ENCODE data around the gene SPTY2D1. TPM values are rescaled to one million over a fixed set of nuclear protein-coding genes. Genes with fewer than 3 reads are reported as not detected.

The SPTY2D1 gene
- total and polyA plus RNA-seq, 2 experiments from 2014 or later, result 5.9 to 14.1 TPM

GRCh38 chr11:18623707-18624106, 10.4 kb downstream of the SPTY2D1 start (continued):
- no peak for TF ChIP-seq ZNF462 (CRISPR knock-in tag; IDR thresholded peaks at IDR 0.05)

DNA sequence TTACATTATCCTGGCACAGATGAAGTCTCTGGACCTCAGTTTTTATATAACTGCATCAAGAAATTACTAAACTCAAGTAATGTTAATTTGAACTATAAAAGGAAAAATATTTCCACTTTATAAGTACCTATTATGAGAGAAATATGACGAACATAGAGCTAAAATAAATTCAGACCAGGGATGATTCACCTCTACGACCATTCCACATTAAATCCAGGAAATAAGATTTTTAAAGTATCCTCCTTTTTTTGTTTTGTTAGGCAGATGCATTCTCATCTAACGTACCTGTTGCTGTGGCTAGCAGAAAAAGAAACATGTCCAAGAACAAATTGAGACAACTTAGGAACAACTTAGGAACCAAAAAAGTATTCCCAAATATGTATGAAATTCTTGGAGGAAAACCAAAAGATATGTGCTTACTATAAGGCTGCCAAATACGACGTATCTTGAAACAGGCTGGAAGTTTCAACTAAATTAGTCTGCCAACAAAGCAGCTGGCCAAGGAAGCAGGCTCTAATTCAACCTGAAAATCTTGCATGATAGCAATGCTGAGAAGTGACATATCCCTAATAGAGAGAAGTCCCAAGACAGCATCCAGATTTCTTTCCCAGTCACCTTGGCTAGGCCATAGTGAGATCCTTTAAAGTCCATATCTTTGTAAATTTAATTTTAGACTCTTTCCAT, 15.7 kb downstream of the SPTY2D1 start:
- H3F3A ChIP-seq (replicated peaks; ENCODE audit: low read depth), result no peaks in the 10 kb centered on the region
- Mint-ChIP-seq H3K4me3 (no peak overlapping the region), H3K27ac (no peak overlapping the region), H3K27me3 (ENCODE audit: insufficient read depth, low read depth, poor library complexity) (no peaks in the 10 kb centered on the region), H3K36me3 (ENCODE audit: low read depth) (peaks cover 16% of the 10 kb centered on the region), H3K4me1 (no peaks in the 10 kb centered on the region), H3K9me3 (no peaks in the 10 kb centered on the region)
- peaks cover 14% of the 10 kb centered on the region for H4K20me1 ChIP-seq (replicated peaks; ENCODE audit: insufficient read depth)
- no peak overlapping the region for H3K4me3 ChIP-seq
- H2AFZ ChIP-seq, result no peak overlapping the region
- ATAC-seq (no peak), DNase-seq (ENCODE audit: low spot score) (no peak)
- peaks cover 3% of the 10 kb centered on the region; the same call in 1 of the 2 replicates for H3K36me3 ChIP-seq (ENCODE audit: insufficient read depth)
- no peaks in the 10 kb centered on the region for H3K27me3 ChIP-seq (ENCODE audit: insufficient read depth)
- H3K79me2 ChIP-seq (replicated peaks; ENCODE audit: insufficient read depth), result peaks cover 66% of the 10 kb centered on the region
- H3K4me2 ChIP-seq, result no peak overlapping the region
- no peaks in the 10 kb centered on the region for H3K4me1 ChIP-seq (ENCODE audit: insufficient read depth)
- H3K27ac ChIP-seq (ENCODE audit: low read depth), result no peak overlapping the region
- H3K9me2 ChIP-seq (ENCODE audit: insufficient read depth), result 0 out of 2 replicates have a peak, but pooled peaks cover 2% of the 10 kb centered on the region
- TF ChIP-seq EZH2phosphoT487 (IDR thresholded peaks at IDR 0.05; ENCODE audit: unreplicated experiment), result no peak
- no peak for TF ChIP-seq JUNB (IDR thresholded peaks at IDR 0.05; ENCODE audit: unreplicated experiment)
- TF ChIP-seq REST (IDR thresholded peaks at IDR 0.05; ENCODE audit: unreplicated experiment), result no peak
- no peak for TF ChIP-seq EZH2 (IDR thresholded peaks at IDR 0.05; ENCODE audit: low read depth, unreplicated experiment)
- TF ChIP-seq, protein P1, sequence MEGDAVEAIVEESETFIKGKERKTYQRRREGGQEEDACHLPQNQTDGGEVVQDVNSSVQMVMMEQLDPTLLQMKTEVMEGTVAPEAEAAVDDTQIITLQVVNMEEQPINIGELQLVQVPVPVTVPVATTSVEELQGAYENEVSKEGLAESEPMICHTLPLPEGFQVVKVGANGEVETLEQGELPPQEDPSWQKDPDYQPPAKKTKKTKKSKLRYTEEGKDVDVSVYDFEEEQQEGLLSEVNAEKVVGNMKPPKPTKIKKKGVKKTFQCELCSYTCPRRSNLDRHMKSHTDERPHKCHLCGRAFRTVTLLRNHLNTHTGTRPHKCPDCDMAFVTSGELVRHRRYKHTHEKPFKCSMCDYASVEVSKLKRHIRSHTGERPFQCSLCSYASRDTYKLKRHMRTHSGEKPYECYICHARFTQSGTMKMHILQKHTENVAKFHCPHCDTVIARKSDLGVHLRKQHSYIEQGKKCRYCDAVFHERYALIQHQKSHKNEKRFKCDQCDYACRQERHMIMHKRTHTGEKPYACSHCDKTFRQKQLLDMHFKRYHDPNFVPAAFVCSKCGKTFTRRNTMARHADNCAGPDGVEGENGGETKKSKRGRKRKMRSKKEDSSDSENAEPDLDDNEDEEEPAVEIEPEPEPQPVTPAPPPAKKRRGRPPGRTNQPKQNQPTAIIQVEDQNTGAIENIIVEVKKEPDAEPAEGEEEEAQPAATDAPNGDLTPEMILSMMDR (conservative IDR thresholded peaks at IDR 0.05; ENCODE audit: low read depth in 2 of 2), result no peak
- TF ChIP-seq STAT1 (IDR thresholded peaks at IDR 0.05; ENCODE audit: unreplicated experiment), result no peak
- no peak for TF ChIP-seq ZNF114 (CRISPR knock-in tag; IDR thresholded peaks at IDR 0.05)
- TF ChIP-seq, protein P2, sequence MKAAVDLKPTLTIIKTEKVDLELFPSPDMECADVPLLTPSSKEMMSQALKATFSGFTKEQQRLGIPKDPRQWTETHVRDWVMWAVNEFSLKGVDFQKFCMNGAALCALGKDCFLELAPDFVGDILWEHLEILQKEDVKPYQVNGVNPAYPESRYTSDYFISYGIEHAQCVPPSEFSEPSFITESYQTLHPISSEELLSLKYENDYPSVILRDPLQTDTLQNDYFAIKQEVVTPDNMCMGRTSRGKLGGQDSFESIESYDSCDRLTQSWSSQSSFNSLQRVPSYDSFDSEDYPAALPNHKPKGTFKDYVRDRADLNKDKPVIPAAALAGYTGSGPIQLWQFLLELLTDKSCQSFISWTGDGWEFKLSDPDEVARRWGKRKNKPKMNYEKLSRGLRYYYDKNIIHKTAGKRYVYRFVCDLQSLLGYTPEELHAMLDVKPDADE (IDR thresholded peaks at IDR 0.05), result no peak
- no peak for TF ChIP-seq ZNF331 (CRISPR knock-in tag; IDR thresholded peaks at IDR 0.05; ENCODE audit: low read depth)
- no peak for TF ChIP-seq CREB1 (CRISPR knock-in tag; IDR thresholded peaks at IDR 0.05; ENCODE audit: low read depth)
- TF ChIP-seq POLR2AphosphoS5 (IDR thresholded peaks at IDR 0.05; ENCODE audit: low read depth), result no peak
- TF ChIP-seq NANOG (IDR thresholded peaks at IDR 0.05; ENCODE audit: borderline replicate concordance), result no peak

Measured in GM23338 (cell line).